Tibial artery (tissue), 4 donors: ENCODE data around the gene CORO1C.

Source experiments
- DNase-seq, 2 donors: peaks; one replicate each; pipeline ENCODE4 v3.0.0-alpha.2; 2019
- H3K27ac ChIP-seq, 2 donors: fragments of 200-600 bp; sonication (generic) in 1 of 2; 1 replicate in 1 of 2; 2 replicates in 1 of 2; pipeline ENCODE4 v1.5.1; 2018 to 2019; ENCODE audit warnings: mild to moderate bottlenecking in 1 of 2
- H3K27me3 ChIP-seq, 2 donors: fragments of 200-600 bp; sonication (generic) in 1 of 2; one replicate each; pipeline versions ENCODE4 v1.5.1 to v1.6.0; 2016 to 2019
- H3K36me3 ChIP-seq, 3 donors: fragments of 200-600 bp; sonication (generic) in 2 of 3; one replicate each; pipeline ENCODE4 v1.5.1; 2016 to 2019; ENCODE audit warnings: mild to moderate bottlenecking in 2 of 3
- H3K4me1 ChIP-seq, 4 donors: fragments of 200-600 bp; sonication (generic) in 2 of 4; 1 replicate in 3 of 4; 2 replicates in 1 of 4; pipeline ENCODE4 v1.5.1; 2016 to 2019
- H3K4me3 ChIP-seq, 2 donors: fragments of 200-600 bp; sonication (generic) in 1 of 2; 1 replicate in 1 of 2; 2 replicates in 1 of 2; pipeline ENCODE4 v1.5.1; 2018 to 2019; ENCODE audit warnings: mild to moderate bottlenecking in 2 of 2
- H3K9me3 ChIP-seq, 3 donors: fragments of 200-600 bp; sonication (generic) in 1 of 3; one replicate each; pipeline ENCODE4 v1.5.1; 2016 to 2019
- CTCF ChIP-seq, 2 experiments: fragments of 200-600 bp in 1 of 2; fragments of 450-650 bp in 1 of 2; IDR thresholded peaks; one replicate each; pipeline ENCODE4 v1.5.1; 2017 to 2019; ENCODE audit warnings: antibody characterized with exemption in 2 of 2, mild to moderate bottlenecking in 1 of 2, moderate library complexity in 1 of 2
- intact Hi-C: fragments of 100-400 bp; cut with DNase I; formaldehyde crosslinking; loops from one replicate; pipeline ENCODE4 v1.15.0; 2023; ENCODE audit warnings: low total_unique reads

CORO1C gene

DNA sequence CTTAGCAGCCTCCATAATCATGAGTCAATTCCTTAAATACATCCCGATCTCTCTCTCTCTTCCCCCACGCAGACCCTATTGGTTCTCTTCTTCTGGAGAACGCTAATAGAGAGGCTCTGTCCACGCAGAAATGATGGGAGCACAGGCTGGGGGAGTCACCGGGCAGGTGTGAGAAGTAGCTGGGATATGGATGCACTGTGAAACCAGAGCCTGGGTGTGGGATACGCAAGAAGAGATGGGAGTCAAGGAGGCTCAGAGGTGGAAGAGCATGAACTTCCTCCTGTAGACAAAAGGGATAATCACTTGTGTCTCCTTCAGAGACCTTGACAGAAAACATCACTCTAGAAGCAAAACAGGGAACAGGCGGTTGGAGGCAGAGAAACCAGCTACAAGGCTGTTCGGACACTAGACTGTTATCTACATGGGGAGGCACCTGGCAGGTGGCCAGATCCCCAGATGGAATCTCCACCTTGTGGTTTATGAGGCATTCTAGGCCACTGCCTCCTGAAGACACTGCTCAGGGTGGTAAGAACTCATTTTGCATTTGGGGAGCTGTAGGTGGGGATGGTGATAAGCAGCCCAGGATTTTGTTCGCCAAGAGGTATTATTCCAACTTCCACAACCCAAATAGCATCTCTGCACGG is 90.4 kb downstream of the CORO1C start:
- TF ChIP-seq CTCF (IDR thresholded peaks at IDR 0.05), result no peak
- no peaks in the 10 kb centered on the region for H3K27me3 ChIP-seq
- no peak overlapping the region for H3K4me3 ChIP-seq
- peaks cover 0 to 38% (median 32%) of the 10 kb centered on the region in 4 donors for H3K4me1 ChIP-seq
- intact Hi-C loops, result no loop called here
- peak in 1 of 2 donors; percentile 25 for DNase-seq
- peaks cover 4 to 5% (median 5%) of the 10 kb centered on the region in 3 donors for H3K36me3 ChIP-seq
- H3K27ac ChIP-seq, result no peak overlapping the region
- H3K9me3 ChIP-seq, result no peaks in the 10 kb centered on the region

- H3K36me3 ChIP-seq, result no peaks in the 10 kb centered on the region
- DNase-seq, result no peak
- peaks cover 0 to 32% (median 25%) of the 10 kb centered on the region in 4 donors for H3K4me1 ChIP-seq
- TF ChIP-seq CTCF (IDR thresholded peaks at IDR 0.05), result no peak
- H3K27me3 ChIP-seq, result peaks cover 0 to 8% of the 10 kb centered on the region in 2 donors
- no peaks in the 10 kb centered on the region for H3K9me3 ChIP-seq
- H3K27ac ChIP-seq, result peak overlapping the region in 1 of 2 donors; percentile 24
- intact Hi-C loops, result no loop called here
- H3K4me3 ChIP-seq, result no peak overlapping the region
Measured at GRCh38 chr12:108638997-108639822, 92.1 kb downstream of the CORO1C start.

DNA sequence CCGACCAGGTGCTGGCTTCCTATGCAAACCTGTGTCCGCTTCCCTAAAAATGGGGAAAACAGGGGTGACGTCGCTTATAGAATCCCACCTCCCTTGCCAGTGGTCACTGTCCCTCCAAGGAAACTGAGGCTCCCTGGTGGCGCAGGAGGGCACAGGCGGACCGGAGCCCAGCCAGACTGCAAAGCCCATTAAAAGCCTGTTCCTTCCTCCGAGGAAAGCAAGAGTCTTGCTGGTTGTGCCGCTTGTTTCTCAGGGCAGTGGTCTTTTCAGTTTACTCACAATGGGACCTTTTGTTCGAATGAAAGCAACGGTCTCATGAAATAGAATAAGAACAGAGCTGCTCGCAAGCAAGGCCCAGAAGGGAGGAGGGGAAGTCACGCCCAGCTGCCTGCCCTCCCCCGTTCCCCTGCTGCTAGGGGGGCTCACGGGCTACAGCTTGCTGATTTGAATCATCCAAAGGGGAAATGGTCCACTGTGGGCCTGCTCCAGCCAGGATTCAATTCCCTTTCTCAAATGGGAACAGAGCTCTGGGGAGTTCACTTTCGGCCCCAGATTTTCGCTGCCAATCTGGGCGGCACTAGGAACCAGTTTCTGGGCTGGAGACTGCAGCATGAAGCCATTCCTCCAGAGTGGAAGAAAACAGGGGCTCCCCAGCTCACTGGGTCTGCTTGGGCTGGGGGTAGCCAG is 93.0 kb downstream of the CORO1C start:
- Histone ChIP-seq H3K36me3 (no peaks in the 10 kb centered on the region), H3K4me3 (peak overlapping the region in 1 of 2 donors; percentile 20), H3K9me3 (no peaks in the 10 kb centered on the region), H3K4me1 (peaks cover 0 to 25% (median 17%) of the 10 kb centered on the region in 4 donors), H3K27ac (peak overlapping the region in 1 of 2 donors; percentile 24), H3K27me3 (peaks cover 0 to 15% of the 10 kb centered on the region in 2 donors)
- intact Hi-C loops, result no loop called here
- no peak for TF ChIP-seq CTCF (IDR thresholded peaks at IDR 0.05)
- DNase-seq, result peak; percentile 41 to 81

DNA sequence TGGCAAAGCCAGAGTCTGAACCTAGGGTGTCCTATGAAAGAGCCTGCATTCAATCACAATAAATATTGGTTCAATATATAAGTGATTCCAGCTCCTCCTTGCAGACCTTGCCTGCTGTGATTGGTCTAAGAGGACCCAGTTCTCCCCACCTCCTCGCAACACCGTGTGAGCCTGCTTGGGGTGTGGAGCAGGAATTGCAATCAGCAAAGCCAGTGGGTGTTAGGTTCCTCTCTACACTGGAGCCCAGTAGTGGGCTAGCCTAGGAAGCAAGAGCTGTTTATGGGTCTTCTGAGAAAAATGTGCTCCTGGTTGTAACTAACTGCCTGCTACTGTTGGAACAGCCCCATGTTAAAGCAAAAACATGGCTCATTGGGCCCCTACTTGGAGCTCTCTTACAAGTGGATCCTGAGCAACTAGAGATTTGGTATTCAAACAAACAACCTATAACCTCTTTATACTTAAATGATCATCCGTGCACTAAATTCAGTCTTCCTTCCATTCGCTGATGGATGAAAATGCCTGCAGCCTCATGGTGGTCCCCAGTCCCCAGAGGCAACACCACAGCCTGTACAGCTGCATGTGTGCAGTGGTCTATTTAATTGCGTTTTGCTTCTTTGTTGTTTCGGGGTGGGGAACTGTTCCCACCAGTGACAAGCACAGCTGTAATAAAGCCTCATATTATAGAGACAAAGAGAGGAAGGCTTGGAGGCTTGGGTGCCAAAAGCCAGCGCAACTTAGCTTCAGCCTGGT is 93.9 kb downstream of the CORO1C start:
- H3K4me1 ChIP-seq, result peaks cover 0 to 25% (median 16%) of the 10 kb centered on the region in 4 donors
- no peak overlapping the region for H3K4me3 ChIP-seq
- H3K27ac ChIP-seq, result no peak overlapping the region
- peak in 1 of 2 donors; percentile 24 for DNase-seq
- TF ChIP-seq CTCF (IDR thresholded peaks at IDR 0.05), result no peak
- intact Hi-C loops, result no loop called here
- no peaks in the 10 kb centered on the region for H3K9me3 ChIP-seq
- H3K36me3 ChIP-seq, result no peaks in the 10 kb centered on the region
- H3K27me3 ChIP-seq, result peaks cover 0 to 17% of the 10 kb centered on the region in 2 donors
